HG03064 (cell line): Measurements from ENCODE around the gene NOL4L.
"Not testable (repeated sequence)": the region's sequence is repeated elsewhere in the genome, so short reads cannot be mapped to it uniquely, and the experiment has no call there.

Source experiments
- ATAC-seq: cut with Tn5 transposase; IDR thresholded peaks from one replicate; pipeline ENCODE4 v1.9.1; 2021; ENCODE audit warnings: low read depth; ENCODE audit not compliant: unreplicated experiment

The NOL4L gene

DNA sequence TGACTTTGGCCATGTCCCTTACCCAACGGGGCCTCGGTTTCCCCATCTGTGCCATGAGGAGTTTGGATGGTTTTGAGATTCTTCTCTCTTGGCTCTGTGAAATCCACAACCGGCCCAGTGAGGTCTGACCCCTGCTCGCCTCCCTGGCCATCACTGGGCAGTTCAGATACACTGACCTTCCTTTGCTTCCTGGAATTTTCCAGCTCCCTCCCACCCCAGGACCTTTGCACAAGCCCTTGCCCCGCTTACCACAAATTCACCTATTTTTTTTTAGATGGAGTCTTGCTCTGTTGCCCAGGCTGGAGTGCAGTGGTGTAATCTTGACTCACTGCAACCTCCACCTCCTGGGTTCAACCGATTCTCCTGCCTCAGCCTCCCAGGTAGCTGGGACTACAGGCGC, 12.6 kb upstream of the NOL4L start:
- no peak for ATAC-seq

DNA sequence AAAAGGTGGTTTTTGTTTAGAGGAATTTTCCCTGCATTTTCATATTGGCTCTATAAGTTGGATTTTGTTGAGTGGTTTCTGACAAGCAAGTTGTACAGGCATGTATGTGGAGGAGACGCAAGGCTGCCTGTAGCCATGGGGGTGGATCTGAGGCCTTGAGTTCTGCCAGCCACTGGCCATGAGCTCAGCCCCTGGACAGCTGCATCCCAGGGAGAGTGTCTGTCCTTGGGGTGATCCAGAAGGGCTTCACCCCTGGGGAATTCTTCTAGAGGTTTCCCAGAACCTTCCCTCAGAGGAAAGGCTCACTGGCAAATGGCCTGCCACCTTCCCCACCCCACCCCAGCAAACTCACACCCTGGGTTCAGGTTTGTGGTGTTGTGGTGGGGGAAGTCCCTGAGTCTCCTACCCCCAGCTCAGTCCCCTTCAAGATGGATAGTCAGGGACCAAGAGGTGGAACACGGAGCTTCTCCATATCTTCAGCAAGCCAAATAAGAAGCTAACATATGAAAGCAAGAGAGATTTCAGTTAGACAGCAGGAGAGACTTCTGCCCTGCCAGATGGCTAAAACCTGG, 11.6 kb upstream of the NOL4L start:
- no peak for ATAC-seq

DNA sequence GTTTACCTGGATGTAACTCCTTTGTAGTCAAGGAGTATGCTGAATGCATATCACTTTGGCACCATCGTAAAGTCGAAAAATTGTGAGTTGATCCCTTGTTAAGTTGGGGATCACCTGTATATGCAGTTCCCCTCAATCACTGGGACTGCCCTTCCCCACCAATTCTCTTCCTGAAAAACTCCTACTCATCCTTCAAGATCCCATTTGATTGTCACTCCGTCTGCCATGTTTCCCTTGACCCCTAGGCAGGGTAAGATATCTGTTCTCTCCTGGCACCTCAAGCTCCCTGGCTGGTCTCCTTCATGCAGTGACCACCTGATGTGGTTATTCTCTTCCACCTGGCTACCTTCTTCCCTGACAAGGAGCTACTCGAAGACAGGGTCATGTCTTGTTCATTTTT, 10.0 kb upstream of the NOL4L start:
- ATAC-seq, result no peak

DNA sequence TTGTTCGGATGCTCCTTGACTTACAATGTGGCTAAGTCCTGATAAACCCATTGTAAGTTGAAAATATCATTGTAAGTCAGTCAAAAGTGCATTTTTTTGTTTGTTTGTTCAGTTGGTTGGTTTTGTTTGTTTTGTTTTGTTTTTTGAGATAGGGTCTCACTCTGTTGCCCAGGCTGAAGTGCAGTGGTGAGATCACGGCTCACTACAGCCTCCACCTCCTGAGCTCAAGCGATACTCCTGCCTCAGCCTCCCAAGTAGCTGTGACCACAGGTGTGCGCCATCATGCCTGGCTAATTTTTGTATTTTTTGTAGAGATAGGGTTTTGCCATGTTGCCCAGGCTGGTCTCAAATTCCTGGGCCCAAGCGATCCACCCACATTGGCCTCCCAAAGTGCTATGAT, 9.5 kb upstream of the NOL4L start:
- ATAC-seq, result not testable (repeated sequence)

DNA sequence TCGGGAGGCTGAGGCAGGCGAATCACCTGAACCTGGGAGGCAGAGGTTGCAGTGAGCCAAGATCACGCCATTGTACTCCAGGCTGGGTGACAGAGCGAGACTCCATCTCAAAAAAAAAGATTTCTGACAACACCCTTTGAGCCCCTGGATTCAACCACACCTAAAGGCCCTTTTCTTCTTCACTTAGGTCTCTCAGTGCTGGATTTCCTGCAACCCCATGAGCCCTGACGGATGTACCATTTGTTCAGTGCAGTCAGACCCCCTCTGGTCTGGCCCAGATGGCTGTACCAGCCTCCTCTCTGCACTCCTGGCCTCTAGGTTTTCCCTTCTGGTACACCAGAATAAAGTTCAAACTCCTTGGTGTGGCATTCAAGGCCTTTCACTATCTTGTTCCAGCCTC, 9.1 kb upstream of the NOL4L start:
- ATAC-seq, result no peak

DNA sequence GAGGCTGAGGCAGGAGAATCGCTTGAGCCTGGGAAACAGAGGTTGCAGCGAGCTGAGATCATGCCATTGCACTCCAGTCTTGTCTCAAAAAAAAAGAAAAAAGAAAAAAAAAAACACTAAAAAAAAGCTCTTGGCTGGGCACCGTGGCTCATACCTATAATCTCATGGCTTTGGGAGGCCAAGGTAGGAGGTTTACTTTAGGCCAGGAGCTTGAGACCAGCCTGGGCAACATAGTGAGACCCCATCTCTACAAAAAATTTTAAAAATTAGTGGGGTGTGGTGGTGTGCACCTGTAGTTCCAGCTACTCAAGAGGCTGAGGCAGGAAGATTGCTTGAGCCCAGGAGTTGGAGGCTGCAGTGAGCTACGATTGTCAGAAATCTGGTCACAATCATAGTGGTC, 7.5 kb upstream of the NOL4L start:
- not testable (repeated sequence) for ATAC-seq

DNA sequence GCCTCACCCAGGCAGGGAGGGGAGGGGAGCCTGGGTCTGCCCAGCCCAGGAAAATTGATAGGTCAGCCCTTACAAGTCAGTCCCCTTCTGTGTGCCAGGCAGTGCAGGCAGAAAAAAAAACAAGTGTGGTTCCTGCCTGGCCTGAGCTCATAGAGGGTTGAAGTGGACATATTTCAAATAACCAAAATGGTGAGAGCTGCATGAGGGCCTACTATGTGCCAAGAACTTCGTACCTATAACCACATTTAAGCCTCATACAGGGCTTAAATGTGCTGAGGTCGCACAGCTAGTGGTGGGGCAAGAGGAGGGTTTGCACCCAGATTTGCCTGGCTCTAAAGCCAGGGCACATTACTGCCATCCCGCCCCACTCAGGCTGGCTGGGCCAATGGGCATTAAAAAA, 6.9 kb upstream of the NOL4L start:
- no peak for ATAC-seq

DNA sequence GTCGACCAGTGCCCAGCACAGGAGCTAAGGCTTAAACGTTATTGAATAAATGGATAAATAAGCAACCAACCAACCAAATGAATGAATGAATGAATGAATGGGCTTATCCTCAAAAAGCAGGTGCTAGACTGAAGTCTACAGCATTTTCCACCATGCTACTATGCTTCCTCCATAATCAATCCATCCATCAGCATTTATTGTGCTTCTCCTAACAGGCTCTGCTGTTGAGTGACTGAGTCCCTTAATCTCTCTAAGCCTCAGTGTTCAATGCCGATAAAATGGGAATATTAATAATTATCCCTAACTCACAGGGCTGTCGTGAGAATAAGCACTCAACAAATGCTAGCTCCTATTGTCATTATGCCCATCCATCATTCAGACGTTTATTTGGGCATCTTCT, 4.6 kb upstream of the NOL4L start:
- ATAC-seq, result no peak

DNA sequence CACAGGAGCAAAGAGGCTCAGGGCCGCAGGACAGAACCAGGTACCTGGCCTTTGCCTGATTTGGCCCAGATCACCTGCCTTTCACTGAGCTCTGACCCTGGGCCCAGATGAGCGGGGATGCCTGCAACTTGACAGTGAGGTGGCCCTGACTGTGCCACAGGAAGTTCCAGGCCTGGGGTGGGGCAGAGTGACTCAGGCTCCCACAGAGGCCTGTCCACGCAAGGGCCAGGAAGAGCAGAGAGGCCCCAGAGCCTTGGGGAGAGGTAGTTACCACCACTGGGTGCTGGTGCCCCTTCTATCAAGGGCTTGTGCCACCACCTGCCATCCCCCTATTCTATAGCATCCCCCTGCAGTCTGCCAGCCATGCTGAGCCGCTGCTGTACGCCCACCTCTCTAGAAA, 4.1 kb upstream of the NOL4L start:
- ATAC-seq, result no peak

DNA sequence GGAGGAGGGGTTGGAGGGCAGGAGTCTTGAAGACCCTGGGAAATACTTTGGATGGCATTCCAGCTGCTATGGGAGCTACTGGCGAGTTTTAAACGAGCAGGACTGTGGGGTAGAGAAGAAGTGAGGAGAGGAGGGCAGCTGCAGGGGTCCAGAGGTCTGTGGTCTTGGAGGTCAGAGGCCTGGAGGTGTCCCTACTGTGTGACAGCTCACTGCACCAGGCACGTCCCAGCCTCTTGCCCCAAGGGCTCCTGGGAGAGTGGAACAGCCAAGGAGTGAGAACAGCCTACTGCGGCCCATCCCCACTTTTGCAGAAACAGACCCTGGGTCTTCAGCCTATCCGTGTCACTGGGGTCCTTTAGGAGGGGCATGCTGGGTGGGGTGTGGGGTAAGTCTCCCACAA, 2.9 kb upstream of the NOL4L start:
- ATAC-seq, result no peak

DNA sequence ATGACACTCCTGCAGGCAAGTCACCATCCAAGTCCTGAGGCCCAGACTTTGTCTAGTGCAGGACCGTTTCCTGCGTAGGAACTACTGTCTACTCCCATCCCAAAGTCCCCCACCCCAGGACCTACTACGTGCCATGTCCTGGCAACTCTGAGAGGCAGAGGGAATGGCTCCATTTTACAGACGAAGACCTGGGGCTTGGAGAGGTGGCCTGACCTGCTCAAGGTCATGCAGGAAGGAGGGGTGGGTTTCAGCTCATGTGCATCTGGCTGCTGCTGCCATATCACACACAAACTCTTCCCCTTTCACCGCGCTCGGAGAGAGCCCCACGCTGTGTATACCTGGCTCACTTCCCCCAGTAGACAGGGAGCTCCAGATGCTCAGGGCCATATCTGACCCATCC, 1.2 kb upstream of the NOL4L start:
- no peak for ATAC-seq

DNA sequence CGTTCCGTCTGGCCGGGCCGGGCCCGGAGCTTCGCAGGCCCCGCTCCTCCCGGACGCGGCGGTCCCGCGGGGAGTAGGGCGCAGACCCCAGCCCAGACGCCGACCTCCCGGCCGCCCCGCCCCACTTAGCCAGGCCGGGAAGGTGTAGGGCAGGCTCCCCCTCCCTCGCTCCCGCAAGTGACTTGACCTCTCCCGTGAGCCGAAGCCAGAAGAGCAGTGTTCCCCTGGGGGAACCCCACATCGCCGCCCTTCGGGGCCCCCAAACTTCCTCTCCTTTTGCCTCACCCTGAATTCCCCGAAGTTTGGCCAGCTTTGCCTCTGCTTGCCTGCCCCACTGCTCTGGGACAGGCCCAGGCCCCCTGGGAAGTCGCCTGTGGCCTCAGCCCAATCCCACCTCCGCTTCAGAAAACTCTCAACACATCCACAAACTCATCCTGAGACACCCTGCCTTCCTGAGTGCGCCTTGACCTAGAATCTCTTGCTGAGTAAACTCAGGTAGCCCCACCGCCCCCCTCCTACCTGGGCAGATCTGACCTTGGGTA, 524 bp upstream of the NOL4L start:
- no peak for ATAC-seq

DNA sequence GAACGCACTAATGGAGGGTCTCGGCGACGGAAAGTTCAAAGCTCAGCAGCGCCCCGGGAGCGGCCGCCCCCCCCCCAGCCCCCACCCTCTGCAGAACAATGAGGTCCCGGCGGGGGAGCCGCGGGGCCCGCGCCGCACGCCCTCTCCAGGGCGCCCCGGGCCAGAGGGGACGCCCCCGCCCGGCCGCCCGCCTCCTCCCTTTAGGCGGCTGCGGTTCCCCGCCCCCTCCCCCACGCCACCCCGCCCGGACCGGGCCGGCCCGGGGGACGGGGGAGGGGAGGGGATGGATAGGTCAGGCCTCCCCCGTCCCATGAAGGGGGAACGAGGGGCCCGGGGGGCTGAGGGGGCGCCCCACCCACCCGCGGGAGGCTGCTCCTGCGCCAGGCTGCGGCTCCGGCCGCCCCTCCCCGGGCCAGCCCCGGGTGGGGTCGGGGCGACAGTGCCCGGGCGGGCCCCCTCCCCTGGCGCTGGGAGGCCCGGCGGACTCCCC, 1.5 kb downstream of the NOL4L start:
- no peak for ATAC-seq

DNA sequence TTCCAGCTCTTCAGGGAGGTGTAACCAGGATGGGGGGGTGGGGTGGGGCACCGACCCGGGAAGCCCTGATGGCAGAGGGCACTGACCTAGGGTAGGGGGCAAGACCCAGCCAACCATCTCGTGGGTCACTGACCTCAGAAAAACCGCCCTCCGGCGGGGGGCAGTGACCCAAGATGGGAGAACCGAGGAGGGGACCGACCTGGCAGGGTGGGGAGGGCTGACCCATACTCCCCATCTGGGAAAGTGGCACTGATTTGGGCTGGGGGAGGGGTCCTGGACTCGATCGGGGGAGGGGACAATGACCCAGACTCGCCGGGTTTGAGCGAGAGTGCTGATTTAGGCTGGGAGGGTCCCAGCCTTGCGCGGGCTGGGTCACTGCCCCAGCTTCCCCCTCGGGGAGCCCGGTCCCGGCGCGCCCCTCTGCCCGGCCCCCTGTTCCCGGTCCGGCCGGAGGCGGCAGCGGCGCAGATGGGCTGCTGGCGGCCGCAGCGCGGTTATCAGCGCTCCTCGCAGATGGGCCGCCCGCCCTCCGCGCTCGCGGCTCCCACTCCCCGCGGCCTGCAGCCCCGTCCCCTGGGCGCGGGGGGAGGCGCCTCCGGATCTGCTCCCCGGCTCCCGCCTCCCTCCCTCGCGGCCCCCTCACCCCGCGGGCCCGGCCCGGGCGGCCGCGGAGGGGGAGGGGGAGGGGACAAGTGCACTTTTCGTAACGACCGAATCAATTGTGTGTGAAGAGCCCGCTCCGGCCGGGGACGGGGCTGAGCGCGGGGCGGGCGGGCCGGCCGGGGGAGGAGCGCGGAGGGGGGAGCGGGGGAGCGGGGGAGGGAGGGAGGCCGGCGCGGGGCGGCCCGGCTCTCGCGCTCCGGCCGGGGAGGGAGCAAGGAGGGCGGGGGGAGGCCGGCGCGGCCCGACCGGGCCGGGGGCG, 2.2 kb downstream of the NOL4L start:
- no peak for ATAC-seq

DNA sequence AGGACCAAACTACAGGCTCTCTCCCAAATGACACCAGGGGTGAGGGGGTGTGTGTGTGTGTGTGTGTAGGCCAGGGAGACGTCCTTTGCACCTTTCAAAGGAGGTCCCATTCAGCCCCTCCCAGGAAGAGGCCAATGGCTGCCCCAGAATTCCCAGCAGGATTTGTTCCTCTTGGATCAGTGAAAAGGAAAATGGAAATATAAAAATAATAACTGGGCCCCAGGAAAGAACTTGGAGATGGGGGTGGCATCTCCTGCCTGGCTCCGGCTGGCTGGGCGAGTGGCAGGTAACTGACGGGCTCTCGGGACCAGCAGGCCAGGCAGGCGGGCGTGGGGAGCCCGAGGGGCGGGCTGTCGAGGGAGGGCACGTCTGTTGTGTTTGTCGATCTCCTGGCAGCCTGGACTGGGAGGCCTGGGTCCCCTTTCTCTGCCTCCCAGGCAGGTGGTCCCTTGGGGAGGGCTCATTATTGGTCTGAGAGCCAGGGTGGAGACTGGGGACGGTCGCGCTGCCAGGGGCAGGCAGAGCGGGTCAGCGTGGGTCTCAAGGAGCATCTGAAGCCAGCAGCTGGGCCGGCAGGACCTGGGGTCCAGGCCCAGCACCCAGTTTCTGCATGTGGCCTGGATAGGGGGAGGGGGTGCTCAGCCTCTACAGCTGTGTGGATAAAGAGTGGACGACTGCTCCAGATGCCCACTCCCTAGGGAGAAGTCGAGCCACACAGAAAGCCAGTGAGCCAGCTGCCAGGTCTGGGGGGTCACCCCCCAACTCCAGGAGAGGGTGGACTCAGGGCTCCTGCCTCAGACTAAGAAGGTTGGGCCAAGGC, 3.1 kb downstream of the NOL4L start:
- ATAC-seq, result no peak

DNA sequence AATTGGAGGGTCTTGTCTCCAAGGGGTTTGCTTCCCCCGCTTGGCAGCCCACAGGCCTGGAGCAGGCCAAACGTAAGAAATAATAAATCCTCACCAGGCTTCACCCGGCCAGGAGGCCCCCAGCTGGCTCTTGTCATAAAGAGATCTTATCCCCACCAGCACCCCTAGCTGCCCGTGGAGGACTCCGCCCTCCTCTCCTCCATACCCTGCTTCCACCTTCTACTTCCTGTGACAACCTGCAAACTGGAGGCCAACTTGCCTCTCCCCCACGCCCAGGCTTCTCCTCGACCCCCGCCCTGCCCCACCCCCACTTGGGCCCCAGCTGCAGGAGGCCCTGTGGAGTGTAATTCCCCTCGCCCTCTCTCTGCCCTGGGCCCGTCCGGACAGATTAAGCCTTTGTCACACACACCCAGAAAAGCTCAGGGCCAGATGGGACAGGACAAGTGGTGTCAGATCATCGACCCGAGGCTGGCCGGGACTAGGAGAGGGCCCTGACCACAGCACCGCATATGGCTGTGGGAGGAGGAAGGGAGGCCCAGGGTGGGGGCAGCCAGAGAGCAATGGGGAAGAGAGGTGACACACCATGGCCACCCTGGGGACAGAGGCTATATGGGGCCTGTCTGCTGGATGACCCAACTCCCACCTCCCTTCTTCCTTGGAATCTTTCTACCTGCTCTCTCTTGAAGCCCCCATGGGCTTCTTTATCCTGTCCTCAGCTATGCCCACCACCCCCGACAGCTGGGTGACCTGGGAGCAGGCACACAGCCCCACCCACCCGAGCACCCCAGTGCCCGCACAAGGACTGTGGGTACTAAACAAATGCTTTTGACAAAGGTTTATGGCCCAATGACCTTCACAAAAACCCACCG, 3.9 kb downstream of the NOL4L start:
- ATAC-seq, result no peak

DNA sequence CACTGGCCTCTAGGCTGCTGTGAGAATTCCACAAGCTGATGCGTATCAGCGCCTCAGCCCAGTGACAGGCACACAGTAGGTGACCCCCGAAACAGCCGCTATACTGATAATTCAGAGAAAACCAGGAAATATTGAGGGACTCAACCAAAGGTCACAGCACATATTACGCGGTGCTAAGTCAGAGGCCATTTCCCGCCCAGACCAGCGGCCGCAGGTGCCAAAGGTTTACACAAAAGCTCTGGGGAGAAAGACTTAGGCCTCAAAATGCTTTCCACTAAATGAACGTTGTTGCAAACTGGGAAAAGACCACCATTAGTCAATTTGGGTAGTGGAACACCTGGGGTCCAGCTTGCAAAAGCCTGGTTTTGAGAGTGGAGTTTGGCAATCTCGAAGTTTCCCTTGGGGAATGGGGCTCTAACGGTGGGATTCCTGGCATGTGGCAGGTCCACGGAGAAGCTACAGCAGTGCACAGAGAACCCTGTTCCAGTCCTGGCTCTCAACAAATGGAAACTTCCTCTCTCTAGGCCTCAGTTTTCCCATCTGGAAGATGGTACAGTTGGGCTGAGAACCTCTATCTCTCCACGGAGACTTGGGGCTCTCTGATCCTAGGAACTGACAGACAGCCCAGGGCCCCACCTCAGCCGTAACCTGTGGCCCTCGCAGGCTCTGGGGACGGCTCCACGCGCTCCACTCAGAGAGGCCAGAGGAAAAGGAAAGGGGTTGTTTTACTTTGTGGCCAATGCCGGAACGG, 4.7 kb downstream of the NOL4L start:
- ATAC-seq, result no peak

DNA sequence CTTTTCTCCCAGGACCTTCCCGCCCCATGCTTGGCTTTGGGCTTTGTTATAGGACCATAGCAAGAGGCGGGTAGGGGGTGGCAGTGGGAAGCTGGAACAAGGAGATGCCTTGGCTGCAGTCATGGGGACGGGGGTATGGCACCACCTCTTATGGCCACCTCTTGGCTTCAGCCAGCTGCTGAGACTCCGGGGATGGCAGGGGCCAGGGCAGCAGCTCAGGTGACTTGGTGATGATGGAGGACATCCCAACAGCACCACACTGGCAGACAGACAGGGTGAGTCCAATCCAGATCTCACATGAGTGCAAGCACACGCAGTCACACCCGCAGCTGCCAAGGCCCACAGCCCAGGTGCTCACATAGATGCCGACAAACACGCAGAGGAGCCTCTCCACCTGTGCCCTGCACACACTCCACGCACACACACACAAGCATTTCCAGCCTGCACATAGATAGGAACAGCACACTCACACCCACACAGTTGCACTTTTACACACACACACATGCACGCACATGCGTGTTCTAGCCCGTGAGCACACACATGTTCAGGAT, 6.2 kb downstream of the NOL4L start:
- no peak for ATAC-seq

DNA sequence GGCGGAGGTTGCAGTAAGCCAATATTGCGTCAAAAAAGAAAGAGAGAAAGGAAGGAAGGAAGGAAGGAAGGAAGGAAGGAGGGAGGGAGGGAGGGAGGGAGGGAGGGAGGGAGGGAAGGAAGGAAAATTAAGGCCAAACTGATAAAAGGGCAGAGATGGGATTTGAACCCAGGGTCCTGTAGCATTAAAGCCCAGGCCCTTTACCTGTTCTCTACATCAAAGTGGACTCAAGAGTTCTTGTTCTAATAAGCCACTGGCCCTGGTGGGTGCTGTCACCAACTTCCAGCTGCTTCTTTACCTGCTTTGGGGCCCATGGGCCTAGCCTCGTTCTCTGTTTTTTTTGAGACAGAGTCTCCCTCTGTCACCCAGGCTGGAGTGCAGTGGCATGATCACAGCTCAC, 7.1 kb downstream of the NOL4L start:
- ATAC-seq, result not testable (repeated sequence)
